Right cardiac atrium (tissue), 5 donors: ENCODE results near the gene KMT2D. TPM values are rescaled to one million over a fixed set of nuclear protein-coding genes. Genes with fewer than 3 reads are reported as not detected.
A peak's percentile ranks its signal among the peaks of the same experiment; 100 is the strongest.

ENCODE experiments used
- ATAC-seq, 2 donors: fragments of 200-7000 bp; cut with Tn5 transposase; one replicate each; pipeline versions ENCODE4 v1.8.0 to v1.9.1; 2020; ENCODE audit warnings: moderate library complexity in 2 of 2, mild to moderate bottlenecking in 1 of 2
- DNase-seq, 3 donors: peaks; one replicate each; pipeline ENCODE4 v3.0.0-alpha.2; 2020
- H3K27ac ChIP-seq: one replicate; pipeline ENCODE4 v1.5.1; 2013; ENCODE audit warnings: mild to moderate bottlenecking, low read length, control low read depth, moderate library complexity
- H3K27me3 ChIP-seq: one replicate; pipeline ENCODE4 v1.6.1; 2013; ENCODE audit not compliant: control insufficient read depth, insufficient read depth
- H3K4me1 ChIP-seq: one replicate; pipeline ENCODE4 v1.6.1; 2013; ENCODE audit warnings: low read length; ENCODE audit not compliant: control insufficient read depth, insufficient read depth
- H3K4me3 ChIP-seq: one replicate; pipeline ENCODE4 v1.5.1; 2013; ENCODE audit warnings: low read length, control low read depth
- H3K9me3 ChIP-seq: one replicate; pipeline ENCODE4 v1.6.1; 2013; ENCODE audit warnings: low read length; ENCODE audit not compliant: control insufficient read depth
- WGBS: extraction: QIAGEN DNeasy Blood & Tissue Kit; methylation state at CpG from one replicate; pipeline ENCODE4 v1.1.7; 2013; 5-methylcytosine and 5-hydroxymethylcytosine counted together
- intact Hi-C, 4 donors: fragments of 100-400 bp; cut with DNase I; formaldehyde crosslinking; loops; one replicate each; pipeline versions ENCODE4 v1.11.0 to v1.14.0; 2022 to 2023
- polyA plus RNA-seq: library from polyadenylated mRNA; stranded (reverse); fragments of 200-250 nt; gene quantifications from one replicate; pipeline ENCODE4 v1.2.3, GENCODE V29; 2013
- total RNA-seq, 4 donors: library from RNA; stranded (reverse); fragmentation: NEBNext Ultra II Directional; extraction: Animal tissue kit (Norgen Biotek cat#: 25700); gene quantifications; one replicate each; pipeline ENCODE4 v1.2.1, GENCODE V29; 2021
- donor health status: healthy with polysubstance abuse.
- donor health status: DM: no; HTN: yes; CAD: no.
- donor health status: DM: no; HTN: no; CAD: no.
- donor health status: DM: no; HTN: yes; CAD: no; lungs with severe emphysema.
- donor health status: DM: yes; HTN: yes; CAD: no.

KMT2D gene
- total and polyA plus RNA-seq, 5 donors: 38.8 to 53.5 (median 43.1) TPM

DNA sequence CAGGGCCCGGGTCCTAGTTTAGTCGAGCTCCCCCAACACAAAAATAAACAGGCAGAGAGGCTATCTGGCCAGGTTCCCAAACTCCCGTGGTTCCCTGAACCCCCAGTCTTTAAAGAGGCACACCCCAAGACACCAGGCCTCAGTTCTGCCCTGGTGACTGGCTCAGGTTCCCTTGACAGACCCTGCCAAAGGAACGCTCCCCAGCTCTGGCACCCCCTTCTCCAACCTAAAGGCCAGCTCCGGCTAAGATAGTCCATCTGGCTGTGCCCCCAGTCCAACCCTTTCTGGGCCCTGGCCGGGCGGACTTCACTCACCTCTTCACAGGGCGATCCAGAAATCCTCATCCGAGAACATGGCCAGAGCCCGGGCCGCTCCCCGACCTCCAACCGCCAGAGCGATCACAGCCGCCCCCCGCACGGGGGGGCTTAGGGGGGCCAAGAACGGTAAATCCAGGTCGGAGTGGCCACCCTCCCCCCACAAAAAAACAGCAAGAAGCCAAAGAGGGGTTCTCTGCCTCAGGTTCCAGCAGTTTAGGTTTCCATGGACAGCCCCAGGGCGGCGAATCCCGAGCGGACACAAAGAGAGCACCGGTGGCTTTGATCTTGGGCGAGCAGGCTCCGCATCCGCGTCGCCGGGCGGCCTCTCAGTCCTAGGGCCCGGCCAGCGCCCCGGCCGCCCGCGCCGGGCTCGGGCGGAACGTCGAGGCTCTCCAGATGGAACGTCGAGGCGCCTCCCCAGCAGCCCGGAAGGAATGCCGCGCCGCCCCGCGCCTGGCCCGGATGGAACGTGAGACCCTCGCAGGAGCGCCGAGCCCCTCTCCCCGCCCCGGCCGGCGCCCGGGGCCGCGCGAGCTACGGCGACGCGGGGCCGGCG lies 1.1 kb downstream of the KMT2D start:
- Histone ChIP-seq H3K27ac (peak overlapping the region; percentile 95), H3K4me1 (peaks cover 11% of the 10 kb centered on the region), H3K27me3 (no peaks in the 10 kb centered on the region), H3K9me3 (no peaks in the 10 kb centered on the region), H3K4me3 (peak overlapping the region; percentile 96)
- WGBS: under 1% methylated on average over 70 of the region's 70 CpGs
- no peak for ATAC-seq
- intact Hi-C loops: loop anchor here in 2 of 4 donors (10.0 kb wide), 2 partner anchors 55 to 175 kb away; partner anchors contain the start of gene LMBR1L (in 2 of the 2)
- peak in 1 of 3 donors; percentile 78 for DNase-seq

- Histone ChIP-seq H3K4me1 (peaks cover 11% of the 10 kb centered on the region), H3K27me3 (no peaks in the 10 kb centered on the region), H3K9me3 (no peaks in the 10 kb centered on the region), H3K4me3 (peak overlapping the region; percentile 96), H3K27ac (peak overlapping the region; percentile 33)
- intact Hi-C loops: no loop called here
- WGBS: 0% methylated on average over 1 of the region's 1 CpG
- no peak for ATAC-seq
- no peak for DNase-seq
Measured at GRCh38 chr12:49059045-49059298, 1.6 kb downstream of the KMT2D start.

DNA sequence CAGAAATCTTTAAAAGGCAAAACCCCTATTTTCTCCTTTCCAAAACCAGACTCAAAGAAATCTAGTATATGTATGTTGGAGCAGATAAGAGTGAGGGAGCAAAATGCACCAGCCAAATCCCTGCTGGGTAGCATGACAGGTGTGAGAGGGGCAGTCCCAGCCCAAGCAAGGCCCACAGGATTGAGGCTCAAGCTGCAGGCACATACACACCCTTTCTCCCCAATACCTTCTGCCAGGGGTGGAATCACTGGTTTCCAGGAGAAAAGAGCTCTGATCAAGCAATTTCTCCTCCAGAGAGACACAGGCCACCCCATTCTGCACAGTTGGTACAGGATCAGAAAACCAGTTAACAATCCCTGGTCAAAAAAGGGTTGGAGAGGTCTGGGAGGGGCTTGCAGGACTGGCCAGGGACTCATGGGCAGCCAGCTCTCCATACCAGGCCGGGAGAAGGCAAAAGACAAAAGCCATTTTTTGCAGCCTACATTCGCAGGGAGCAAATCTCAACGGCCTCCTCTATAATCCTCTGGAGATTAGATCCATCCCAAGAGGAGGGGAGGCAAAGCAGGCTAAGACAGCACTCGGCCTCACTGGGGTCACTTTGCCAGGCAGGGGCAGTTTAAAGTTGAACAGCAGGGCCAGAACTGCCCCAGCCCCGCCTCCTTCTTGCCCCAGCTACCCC lies 2.1 kb downstream of the KMT2D start:
- Histone ChIP-seq H3K9me3 (no peaks in the 10 kb centered on the region), H3K4me3 (peak overlapping the region; percentile 96), H3K27ac (peak overlapping the region; percentile 33), H3K4me1 (peaks cover 11% of the 10 kb centered on the region), H3K27me3 (no peaks in the 10 kb centered on the region)
- ATAC-seq (no peak), DNase-seq (no peak)
- whole genome bisulfite sequencing: 4% methylated on average over 5 of the region's 5 CpGs
- intact Hi-C loops: no loop called here

GRCh38 chr12:49057888-49058287 lies 2.7 kb downstream of the KMT2D start:
- Histone ChIP-seq H3K4me1 (peaks cover 11% of the 10 kb centered on the region), H3K4me3 (peak overlapping the region; percentile 96), H3K27me3 (no peaks in the 10 kb centered on the region), H3K27ac (peak overlapping the region; percentile 5), H3K9me3 (no peaks in the 10 kb centered on the region)
- 5% methylated on average over 4 of the region's 4 CpGs for WGBS
- DNase-seq (no peak), ATAC-seq (no peak)
- intact Hi-C loops: no loop called here

GRCh38 chr12:49055978-49056754 lies 4.4 kb downstream of the KMT2D start:
- Histone ChIP-seq H3K9me3 (no peaks in the 10 kb centered on the region), H3K4me3 (no peak overlapping the region), H3K4me1 (peaks cover 11% of the 10 kb centered on the region), H3K27me3 (no peaks in the 10 kb centered on the region), H3K27ac (no peak overlapping the region)
- ATAC-seq (peak; percentile 67 to 68), DNase-seq (peak in 2 of 3 donors; percentile 57 to 70)
- 34% methylated on average over 7 of the region's 7 CpGs for WGBS
- intact Hi-C loops: no loop called here

DNA sequence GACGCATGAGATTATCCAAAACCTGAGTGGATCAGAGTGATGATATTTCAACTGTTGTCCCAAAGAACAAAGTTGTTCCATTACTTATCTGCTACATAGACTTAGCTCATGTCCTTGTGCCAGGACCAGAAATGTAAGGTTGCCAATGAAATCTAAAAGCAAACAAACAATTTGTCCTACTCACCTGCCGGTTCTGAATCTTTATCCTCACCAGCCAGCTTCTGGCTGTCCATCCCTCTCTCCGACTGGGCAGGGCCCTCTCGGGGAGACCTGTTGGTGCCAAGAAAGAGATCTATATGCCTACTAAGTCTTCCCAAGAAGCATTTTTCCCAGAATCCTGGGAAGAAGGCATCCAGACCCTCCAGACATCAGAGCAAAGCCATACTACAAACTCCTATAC lies 5.5 kb downstream of the KMT2D start:
- H3K4me3 ChIP-seq: no peak overlapping the region
- H3K27ac ChIP-seq: no peak overlapping the region
- H3K4me1 ChIP-seq: peaks cover 11% of the 10 kb centered on the region
- intact Hi-C loops: no loop called here
- H3K9me3 ChIP-seq: no peaks in the 10 kb centered on the region
- no peaks in the 10 kb centered on the region for H3K27me3 ChIP-seq
- 74% methylated on average over 4 of the region's 4 CpGs for WGBS
- no peak for ATAC-seq
- no peak for DNase-seq

GRCh38 chr12:49054524-49054923 lies 6.1 kb downstream of the KMT2D start:
- intact Hi-C loops: no loop called here
- Histone ChIP-seq H3K4me3 (no peak overlapping the region), H3K9me3 (no peaks in the 10 kb centered on the region), H3K27ac (no peak overlapping the region), H3K27me3 (no peaks in the 10 kb centered on the region), H3K4me1 (peaks cover 11% of the 10 kb centered on the region)
- DNase-seq: no peak
- no peak for ATAC-seq
- WGBS: 91% methylated on average over 10 of the region's 10 CpGs

DNA sequence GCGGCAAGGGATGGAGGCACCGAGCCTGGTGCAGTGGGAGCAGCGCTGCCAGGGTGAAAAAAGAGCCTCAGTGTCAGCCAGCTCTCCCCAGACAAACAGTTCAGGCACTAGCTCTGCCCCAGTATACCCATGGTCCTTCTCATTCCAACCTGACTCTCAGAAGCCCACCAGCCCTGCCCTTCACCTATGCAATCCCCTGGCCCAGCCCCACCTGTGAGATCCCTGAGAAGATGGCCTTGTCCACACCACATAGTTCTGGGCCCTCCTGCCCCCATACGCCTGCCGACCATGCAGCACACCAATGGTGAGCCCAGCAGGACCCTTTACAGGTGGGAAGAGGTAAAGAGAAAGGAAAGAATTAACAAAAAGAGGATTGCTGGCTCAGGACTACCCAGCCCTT lies 6.5 kb downstream of the KMT2D start:
- H3K9me3 ChIP-seq: no peaks in the 10 kb centered on the region
- DNase-seq (no peak), ATAC-seq (no peak)
- WGBS: 92% methylated on average over 5 of the region's 5 CpGs
- H3K27me3 ChIP-seq: no peaks in the 10 kb centered on the region
- H3K27ac ChIP-seq: no peak overlapping the region
- peaks cover 11% of the 10 kb centered on the region for H3K4me1 ChIP-seq
- intact Hi-C loops: no loop called here
- H3K4me3 ChIP-seq: no peak overlapping the region

DNA sequence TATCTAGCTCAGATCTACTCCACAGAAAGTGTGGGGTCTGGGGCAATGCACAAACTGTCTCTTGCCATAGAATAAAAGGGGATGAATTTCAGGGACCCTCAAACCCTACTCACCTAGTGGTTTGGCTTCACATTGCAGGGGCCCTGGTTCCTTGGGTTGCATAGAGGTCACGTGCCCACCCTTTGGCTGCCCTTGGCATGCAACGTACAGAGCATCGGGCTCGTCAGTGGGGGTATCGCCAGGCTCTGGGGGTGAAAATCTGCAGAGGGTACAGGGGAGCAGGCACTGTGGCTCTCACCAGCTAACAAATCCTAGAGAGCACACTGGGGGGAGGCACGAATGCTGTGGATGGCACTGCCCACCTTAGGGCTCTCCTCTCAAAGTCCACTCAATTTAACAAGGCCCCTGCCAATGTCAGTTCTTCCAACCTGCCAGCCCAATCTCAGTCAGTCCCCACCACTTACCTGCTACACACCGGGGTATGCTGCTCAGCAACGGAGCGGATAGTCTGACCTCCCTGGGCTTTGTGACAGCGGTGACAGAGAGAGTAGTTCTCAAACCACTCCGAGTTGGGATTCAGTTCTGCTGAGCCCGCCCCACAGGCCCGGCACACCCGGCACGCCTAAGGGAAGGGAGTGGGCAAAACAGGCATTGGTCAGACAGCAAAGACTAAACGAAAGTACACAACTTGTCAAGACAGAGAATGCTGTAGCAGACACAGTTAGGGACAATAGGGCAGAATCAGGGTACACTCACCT lies 8.0 kb downstream of the KMT2D start:
- intact Hi-C loops: loop anchor here in 1 of 4 donors (2.0 kb wide), 1 partner anchor 20 kb away; no protein-coding TSS in a partner anchor
- Histone ChIP-seq H3K27ac (no peak overlapping the region), H3K27me3 (no peaks in the 10 kb centered on the region), H3K4me1 (peaks cover 10% of the 10 kb centered on the region), H3K9me3 (no peaks in the 10 kb centered on the region), H3K4me3 (no peak overlapping the region)
- WGBS: 81% methylated on average over 16 of the region's 16 CpGs
- ATAC-seq: no peak
- no peak for DNase-seq

GRCh38 chr12:49051777-49052438 lies 8.7 kb downstream of the KMT2D start:
- WGBS: 90% methylated on average over 20 of the region's 20 CpGs
- Histone ChIP-seq H3K27me3 (no peaks in the 10 kb centered on the region), H3K4me3 (no peak overlapping the region), H3K27ac (no peak overlapping the region), H3K9me3 (no peaks in the 10 kb centered on the region), H3K4me1 (peaks cover 5% of the 10 kb centered on the region)
- ATAC-seq: no peak
- intact Hi-C loops: loop anchor here in 1 of 4 donors (2.0 kb wide), 1 partner anchor 19 kb away; no protein-coding TSS in a partner anchor
- no peak for DNase-seq
